CD14-positive monocyte (primary cell): Measurements from ENCODE around the gene RPS24. TPM values are rescaled to one million over a fixed set of nuclear protein-coding genes. Genes with fewer than 3 reads are reported as not detected.

ENCODE experiments used
- DNase-seq, 3 donors: peaks; one replicate each; pipeline ENCODE4 v3.0.0-alpha.2; 2011 to 2022
- H2AFZ ChIP-seq: 2 replicates; pipeline ENCODE4 v1.6.0; 2012; ENCODE audit warnings: mild to moderate bottlenecking, low read depth, low read length, inconsistent platforms; ENCODE audit not compliant: insufficient read depth, poor library complexity, severe bottlenecking
- H3K27ac ChIP-seq, 2 donors: 1 replicate in 1 of 2; 2 replicates in 1 of 2; pipeline ENCODE4 v1.5.1; 2012 to 2013; ENCODE audit warnings: low read length in 2 of 2, control low read depth in 1 of 2, inconsistent platforms in 1 of 2, low read depth in 1 of 2, mild to moderate bottlenecking in 1 of 2
- H3K27me3 ChIP-seq, 2 donors: one replicate each; pipeline versions ENCODE4 v1.6.0 to v1.6.1; 2011 to 2013; ENCODE audit warnings: low read length in 2 of 2; ENCODE audit not compliant: control insufficient read depth in 2 of 2, insufficient read depth in 2 of 2
- H3K36me3 ChIP-seq, 2 donors: replicated peaks in 1 of 2; 1 replicate in 1 of 2; 2 replicates in 1 of 2; pipeline versions ENCODE4 v1.5.1 to v1.6.1; 2012 to 2013; ENCODE audit warnings: low read length in 2 of 2, control low read depth in 1 of 2, inconsistent platforms in 1 of 2, mild to moderate bottlenecking in 1 of 2; ENCODE audit not compliant: insufficient read depth in 2 of 2, control insufficient read depth in 1 of 2
- H3K4me1 ChIP-seq, 2 donors: 1 replicate in 1 of 2; 2 replicates in 1 of 2; pipeline versions ENCODE4 v1.5.1 to v1.6.1; 2012 to 2013; ENCODE audit warnings: low read length in 2 of 2, control low read depth in 1 of 2, inconsistent platforms in 1 of 2, mild to moderate bottlenecking in 1 of 2, moderate library complexity in 1 of 2; ENCODE audit not compliant: insufficient read depth in 2 of 2, control insufficient read depth in 1 of 2
- H3K4me2 ChIP-seq: replicated peaks from 2 replicates; pipeline ENCODE3; 2012; ENCODE audit warnings: low read length, moderate library complexity, mild to moderate bottlenecking; ENCODE audit not compliant: poor library complexity, severe bottlenecking; ENCODE audit errors: extremely low read depth
- H3K4me3 ChIP-seq, 3 experiments: fragments of 200-600 bp in 1 of 3; sonication (generic) in 1 of 3; replicated peaks in 1 of 3; 1 replicate in 2 of 3; 2 replicates in 1 of 3; pipeline ENCODE4 v1.5.1; 2011 to 2013; ENCODE audit warnings: low read length in 3 of 3, mild to moderate bottlenecking in 3 of 3, control low read depth in 2 of 3, low read depth in 2 of 3, inconsistent platforms in 1 of 3, moderate library complexity in 1 of 3
- H3K79me2 ChIP-seq: 2 replicates; pipeline ENCODE4 v1.6.0; 2012; ENCODE audit warnings: mild to moderate bottlenecking, control low read depth, inconsistent platforms, low read length, moderate library complexity; ENCODE audit not compliant: insufficient read depth
- H3K9ac ChIP-seq: 2 replicates; pipeline ENCODE4 v1.6.0; 2017; ENCODE audit warnings: low read length, mild to moderate bottlenecking; ENCODE audit not compliant: insufficient read depth, poor library complexity, severe bottlenecking
- H3K9me3 ChIP-seq, 2 donors: replicated peaks in 1 of 2; 1 replicate in 1 of 2; 2 replicates in 1 of 2; pipeline versions ENCODE4 v1.5.1 to v1.6.1; 2012 to 2013; ENCODE audit warnings: low read length in 2 of 2, control low read depth in 1 of 2; ENCODE audit not compliant: control insufficient read depth in 1 of 2, insufficient read depth in 1 of 2
- H4K20me1 ChIP-seq: 2 replicates; pipeline ENCODE4 v1.6.0; 2012; ENCODE audit warnings: mild to moderate bottlenecking, low read length, control low read depth, moderate library complexity; ENCODE audit not compliant: insufficient read depth
- H3K27ac Mint-ChIP-seq, 7 donors: one replicate each; pipeline ENCODE4 v1.8.0; 2020; ENCODE audit warnings: mild to moderate bottlenecking in 7 of 7, mixed read lengths in 7 of 7, moderate library complexity in 6 of 7, inconsistent platforms in 2 of 7
- H3K27me3 Mint-ChIP-seq, 3 donors: one replicate each; pipeline ENCODE4 v1.8.0; 2021 to 2022; ENCODE audit warnings: low read depth in 3 of 3, mild to moderate bottlenecking in 3 of 3, mixed read lengths in 3 of 3, moderate library complexity in 3 of 3, inconsistent platforms in 1 of 3
- H3K36me3 Mint-ChIP-seq, 2 donors: one replicate each; pipeline ENCODE4 v1.8.0; 2020; ENCODE audit warnings: mixed read lengths in 2 of 2, inconsistent platforms in 1 of 2, mild to moderate bottlenecking in 1 of 2
- H3K4me1 Mint-ChIP-seq: one replicate; pipeline ENCODE4 v1.8.0; 2020; ENCODE audit warnings: mild to moderate bottlenecking, mixed read lengths
- H3K4me3 Mint-ChIP-seq, 2 donors: one replicate each; pipeline ENCODE4 v1.8.0; 2020; ENCODE audit warnings: mild to moderate bottlenecking in 2 of 2, mixed read lengths in 2 of 2, moderate library complexity in 1 of 2
- H3K9me3 Mint-ChIP-seq, 7 donors: one replicate each; pipeline ENCODE4 v1.8.0; 2020 to 2022; ENCODE audit warnings: mixed read lengths in 7 of 7, mild to moderate bottlenecking in 6 of 7, moderate library complexity in 6 of 7, inconsistent platforms in 2 of 7
- CTCF ChIP-seq: fragments of 200-600 bp; IDR thresholded peaks from one replicate; pipeline ENCODE4 v1.8.0; 2022; ENCODE audit warnings: antibody characterized with exemption, mild to moderate bottlenecking
- WGBS: methylation state at CpG from one replicate; pipeline ENCODE4 v1.1.5; 2013; ENCODE audit warnings: missing lambda C conversion rate; ENCODE audit not compliant: insufficient coverage; 5-methylcytosine and 5-hydroxymethylcytosine counted together
- intact Hi-C, 2 donors: fragments of 100-400 bp; cut with micrococcal nuclease; formaldehyde crosslinking; loops; one replicate each; pipeline versions ENCODE4 v1.15.0 to v1.15.1; 2023
- polyA plus RNA-seq, 3 donors: library from polyadenylated mRNA; depleted of rRNA in 1 of 3; unstranded in 2 of 3; stranded (reverse) in 1 of 3; fragments of 300-500 nt in 2 of 3; fragments of >200 nt in 1 of 3; fragmentation: Illumina TruSeq in 2 of 3; gene quantifications; 1 replicate in 2 of 3; 2 replicates in 1 of 3; pipeline ENCODE4 v1.2.3, GENCODE V29; 2012 to 2021

RPS24 gene
- polyA plus RNA-seq, 3 donors = 801 to 2,073 (median 840) TPM

GRCh38 chr10:78015546-78015945 is 18.1 kb upstream of the RPS24 start:
- peaks cover 94 to 100% of the 10 kb centered on the region in 2 donors for H3K36me3 ChIP-seq
- no peak for TF ChIP-seq CTCF
- Mint-ChIP-seq H3K27me3 (no peaks in the 10 kb centered on the region), H3K4me3 (no peak overlapping the region), H3K36me3 (peaks cover 86 to 100% of the 10 kb centered on the region in 2 donors), H3K4me1 (no peaks in the 10 kb centered on the region), H3K9me3 (no peaks in the 10 kb centered on the region), H3K27ac (no peak overlapping the region)
- no peak overlapping the region for H3K4me3 ChIP-seq
- no peaks in the 10 kb centered on the region for H3K9me3 ChIP-seq
- H3K27ac ChIP-seq = no peak overlapping the region
- H4K20me1 ChIP-seq = no peaks in the 10 kb centered on the region
- H3K4me1 ChIP-seq = no peaks in the 10 kb centered on the region
- no peak overlapping the region for H3K9ac ChIP-seq
- no peaks in the 10 kb centered on the region for H3K79me2 ChIP-seq
- no peaks in the 10 kb centered on the region for H3K27me3 ChIP-seq
- WGBS = 80% methylated on average over 1 of the region's 5 CpGs
- DNase-seq = no peak
- H3K4me2 ChIP-seq = no peak overlapping the region
- intact Hi-C loops = no loop called here
- no peak overlapping the region for H2AFZ ChIP-seq

GRCh38 chr10:78017856-78018255 is 15.8 kb upstream of the RPS24 start:
- no peak overlapping the region for H3K4me3 ChIP-seq
- WGBS = 100% methylated on average over 1 of the region's 5 CpGs

More at GRCh38 chr10:78017856-78018255, 15.8 kb upstream of the RPS24 start:
- peaks cover 93 to 100% of the 10 kb centered on the region in 2 donors for H3K36me3 ChIP-seq
- H2AFZ ChIP-seq = no peak overlapping the region
- H3K9me3 ChIP-seq = no peaks in the 10 kb centered on the region
- no peaks in the 10 kb centered on the region for H3K9me3 Mint-ChIP-seq
- H3K27me3 Mint-ChIP-seq = no peaks in the 10 kb centered on the region
- TF ChIP-seq CTCF = no peak
- intact Hi-C loops = no loop called here
- H3K79me2 ChIP-seq = no peaks in the 10 kb centered on the region
- H3K4me2 ChIP-seq = no peak overlapping the region
- H3K4me3 Mint-ChIP-seq = no peak overlapping the region
- peak overlapping the region in 1 of 7 donors; percentile 21 for H3K27ac Mint-ChIP-seq
- H3K36me3 Mint-ChIP-seq = peaks cover 85 to 100% of the 10 kb centered on the region in 2 donors
- no peak overlapping the region for H3K9ac ChIP-seq
- no peaks in the 10 kb centered on the region for H3K4me1 ChIP-seq
- H3K27me3 ChIP-seq = no peaks in the 10 kb centered on the region
- no peak for DNase-seq
- no peaks in the 10 kb centered on the region for H3K4me1 Mint-ChIP-seq
- H4K20me1 ChIP-seq = no peaks in the 10 kb centered on the region
- no peak overlapping the region for H3K27ac ChIP-seq
